ENCODE data around the gene AGAP1. TPM values are rescaled to one million over a fixed set of nuclear protein-coding genes. Genes with fewer than 3 reads are reported as not detected.

Gene AGAP1
- total RNA-seq, 1 experiment from 2014 or later = 25.8 TPM

GRCh38 chr2:235806986-235807750, 313.3 kb downstream of the AGAP1 start:
- peak overlapping the region in 1 of 3 experiments; percentile 80; a peak in 2 of 7 replicates for H3K27ac Mint-ChIP-seq
- H3K4me1 Mint-ChIP-seq = peaks cover 31 to 32% of the 10 kb centered on the region in 2 experiments

More at GRCh38 chr2:235806986-235807750, 313.3 kb downstream of the AGAP1 start:
- no peak for TF ChIP-seq CTCF (conservative IDR thresholded peaks at IDR 0.05)
- no peak overlapping the region for H3T11ph ChIP-seq (ENCODE audit: low read length)
- no peaks in the 10 kb centered on the region for H3K79me1 ChIP-seq (ENCODE audit: insufficient read depth, low read depth, low read length, poor library complexity, severe bottlenecking)
- H4K5ac ChIP-seq (ENCODE audit: insufficient read length, low read depth, low read length) = no peak overlapping the region
- H3K4me2 ChIP-seq (ENCODE audit: insufficient read depth, insufficient read length, low read length) = peak overlapping the region; percentile 0
- no peak overlapping the region for H3K4ac ChIP-seq (ENCODE audit: low read depth, low read length)
- H3K9ac ChIP-seq (ENCODE audit: extremely low read depth, insufficient read length, low read length) = no peak overlapping the region
- H3K4me1 ChIP-seq (ENCODE audit: insufficient read depth, low read length) = peaks cover 12% of the 10 kb centered on the region; the same call in 1 of the 2 replicates
- no peak overlapping the region for H4K8ac ChIP-seq (replicated peaks; ENCODE audit: insufficient read length, low read depth, low read length)
- no peak overlapping the region for H3K23ac ChIP-seq (ENCODE audit: insufficient read length, low read depth, low read length)
- H3K27me3 ChIP-seq (ENCODE audit: insufficient read depth, low read length) = no peaks in the 10 kb centered on the region
- no peak overlapping the region for H2BK20ac ChIP-seq (ENCODE audit: low read depth, low read length, poor library complexity, severe bottlenecking)
- no peaks in the 10 kb centered on the region; the same call in 1 of the 2 replicates for H3K79me2 ChIP-seq (ENCODE audit: insufficient read depth, low read length)
- H3K14ac ChIP-seq (ENCODE audit: insufficient read depth, low read length) = no peak overlapping the region
- H4K20me1 ChIP-seq (ENCODE audit: control insufficient read depth, insufficient read depth, insufficient read length) = no peaks in the 10 kb centered on the region
- 0 out of 5 replicates have a peak overlapping the region, but pooled peaks of 1 of the 2 experiments have one; percentile 25 for H3K4me3 Mint-ChIP-seq
- DNase-seq = peak; percentile 82
- H2AK5ac ChIP-seq (ENCODE audit: insufficient read length, low read length) = no peak overlapping the region
- H2BK120ac ChIP-seq (ENCODE audit: low read depth, low read length, poor library complexity, severe bottlenecking) = no peak overlapping the region
- no peak overlapping the region for H4K91ac ChIP-seq (ENCODE audit: insufficient read length, low read depth, low read length)
- peaks cover 4 to 23% (median 16%) of the 10 kb centered on the region in 3 experiments; a peak in 6 of 7 replicates for H3K36me3 Mint-ChIP-seq (ENCODE audit: insufficient read depth in 1 of 3, low read depth in 3 of 3)
- no peak overlapping the region for H2BK12ac ChIP-seq (ENCODE audit: insufficient read length, low read depth, low read length)
- no peaks in the 10 kb centered on the region for H3K9me3 ChIP-seq (ENCODE audit: control insufficient read depth, low read depth, low read length)
- WGBS (ENCODE audit: extremely low coverage, insufficient read length, low lambda C conversion rate) = no CpG with 5 or more reads among the region's 29 CpGs
- H3K27me3 Mint-ChIP-seq (ENCODE audit: low read depth) = peaks cover 1% of the 10 kb centered on the region; the same call in 1 of the 2 replicates
- H3K23me2 ChIP-seq (ENCODE audit: insufficient read length, low read depth, low read length, poor library complexity, severe bottlenecking) = no peaks in the 10 kb centered on the region
- no peaks in the 10 kb centered on the region for H3K9me3 Mint-ChIP-seq
- no peak overlapping the region for H2BK5ac ChIP-seq (ENCODE audit: insufficient read length, low read length)
- H3K18ac ChIP-seq (ENCODE audit: insufficient read length, low read depth, low read length) = no peak overlapping the region
- H2BK15ac ChIP-seq (ENCODE audit: low read depth, low read length) = no peak overlapping the region
- H3K27ac ChIP-seq (ENCODE audit: insufficient read length, low read depth, low read length) = no peak overlapping the region
- no peak overlapping the region for H3K56ac ChIP-seq (ENCODE audit: insufficient read length, low read depth, low read length)
- H2AFZ ChIP-seq (ENCODE audit: low read length) = no peak overlapping the region

Measured in H9 (cell line).